Kidney epithelial cell (primary cell): ENCODE data around the gene TERT. TPM values are rescaled to one million over a fixed set of nuclear protein-coding genes. Genes with fewer than 3 reads are reported as not detected.
A peak's percentile ranks its signal among the peaks of the same experiment; 100 is the strongest.

Experiments
- DNase-seq: peaks from one replicate; pipeline ENCODE4 v3.0.0-alpha.2; 2010; ENCODE audit warnings: low read depth
- H3K27me3 ChIP-seq: 2 replicates; pipeline ENCODE4 v1.6.0; 2011; ENCODE audit warnings: low read length; ENCODE audit not compliant: control insufficient read depth, insufficient read depth
- H3K36me3 ChIP-seq: 2 replicates; pipeline ENCODE4 v1.5.1; 2011; ENCODE audit warnings: low read length; ENCODE audit not compliant: control insufficient read depth, insufficient read depth
- H3K4me3 ChIP-seq: 2 replicates; pipeline ENCODE4 v1.5.1; 2011; ENCODE audit warnings: low read depth, mild to moderate bottlenecking, control low read depth, low read length
- CTCF ChIP-seq: IDR thresholded peaks from 2 replicates; pipeline ENCODE4 v1.5.1; 2011; ENCODE audit warnings: mild to moderate bottlenecking, moderate library complexity, low read length, control low read depth, inconsistent platforms; ENCODE audit not compliant: insufficient read depth, poor library complexity, severe bottlenecking
- total RNA-seq: library from RNA; depleted of rRNA; stranded (reverse); fragments of >200 nt; gene quantifications from 2 replicates; pipeline ENCODE4 v1.2.3, GENCODE V29; 2015

The TERT gene
- total RNA-seq, 1 donor from 2014 or later, result not detected

GRCh38 chr5:1205255-1206180 lies 89.3 kb downstream of the TERT start:
- no peak for TF ChIP-seq CTCF
- DNase-seq, result no peak
- H3K27me3 ChIP-seq, result peaks cover 33% of the 10 kb centered on the region
- H3K36me3 ChIP-seq, result no peaks in the 10 kb centered on the region
- no peak overlapping the region for H3K4me3 ChIP-seq

GRCh38 chr5:1204693-1205242 lies 90.1 kb downstream of the TERT start:
- no peak for DNase-seq
- Histone ChIP-seq H3K36me3 (no peaks in the 10 kb centered on the region), H3K4me3 (no peak overlapping the region), H3K27me3 (peaks cover 30% of the 10 kb centered on the region)
- TF ChIP-seq CTCF, result peak; percentile 30

GRCh38 chr5:1203968-1204692 lies 90.7 kb downstream of the TERT start:
- Histone ChIP-seq H3K27me3 (peaks cover 28% of the 10 kb centered on the region), H3K36me3 (no peaks in the 10 kb centered on the region), H3K4me3 (no peak overlapping the region)
- no peak for DNase-seq
- TF ChIP-seq CTCF, result no peak

- peaks cover 27% of the 10 kb centered on the region for H3K27me3 ChIP-seq
- TF ChIP-seq CTCF, result no peak
- no peak for DNase-seq
- H3K4me3 ChIP-seq, result no peak overlapping the region
- no peaks in the 10 kb centered on the region for H3K36me3 ChIP-seq
Observed at GRCh38 chr5:1203311-1203967, 91.4 kb downstream of the TERT start.

Other genes with a start within 250 kb of the TERT start
- gene SLC12A7, start 183.0 kb downstream of the TERT start, total RNA-seq, result 50.3 and 63.3 TPM in 2 replicates
- not detected in 2 replicates for gene SLC6A19, start 93.5 kb downstream of the TERT start, total RNA-seq
- gene SLC6A18, start 69.7 kb downstream of the TERT start, total RNA-seq, result not detected in 2 replicates
- 159 and 182 TPM in 2 replicates for gene CLPTM1L, start 50.0 kb upstream of the TERT start, total RNA-seq
- gene SLC6A3, start 150.4 kb upstream of the TERT start, total RNA-seq, result not detected in 2 replicates
- gene LPCAT1, start 228.9 kb upstream of the TERT start, total RNA-seq, result 80.9 and 87.6 TPM in 2 replicates